KMS-11 (cell line): Measurements from ENCODE around the gene SNX30.
"Not testable (repeated sequence)": the region's sequence is repeated elsewhere in the genome, so short reads cannot be mapped to it uniquely, and the experiment has no call there.

Experiments
- H2AFZ ChIP-seq: fragments of 200-600 bp; sonication (generic); 2 replicates; pipeline ENCODE4 v1.6.1; 2016; ENCODE audit warnings: antibody characterized with exemption, mixed run types, low read depth
- H3K27ac ChIP-seq: fragments of 200-600 bp; sonication (generic); 2 replicates; pipeline ENCODE4 v1.6.1; 2016; ENCODE audit warnings: mild to moderate bottlenecking, mixed run types
- H3K27me3 ChIP-seq: fragments of 200-600 bp; sonication (generic); 2 replicates; pipeline ENCODE4 v1.6.1; 2017; ENCODE audit warnings: mild to moderate bottlenecking, low read depth, mixed run types, moderate library complexity; ENCODE audit not compliant: insufficient read depth
- H3K36me3 ChIP-seq: fragments of 200-600 bp; sonication (generic); 2 replicates; pipeline ENCODE4 v1.6.1; 2017; ENCODE audit warnings: mild to moderate bottlenecking, mixed run types; ENCODE audit not compliant: insufficient read depth
- H3K4me1 ChIP-seq: fragments of 200-600 bp; sonication (generic); 2 replicates; pipeline ENCODE4 v1.6.1; 2016; ENCODE audit warnings: mild to moderate bottlenecking, low read depth, mixed run types; ENCODE audit not compliant: poor library complexity, severe bottlenecking
- H3K4me2 ChIP-seq: fragments of 200-600 bp; sonication (generic); 2 replicates; pipeline ENCODE4 v1.7.0; 2016; ENCODE audit warnings: mild to moderate bottlenecking, mixed run types
- H3K4me3 ChIP-seq: fragments of 200-600 bp; sonication (generic); IDR thresholded peaks from 2 replicates; pipeline ENCODE4 v1.6.1; 2017; ENCODE audit warnings: low read depth, low read length, mixed read lengths; ENCODE audit not compliant: insufficient read depth
- H3K79me2 ChIP-seq: fragments of 200-600 bp; sonication (generic); 2 replicates; pipeline ENCODE4 v1.6.1; 2016; ENCODE audit warnings: low read depth, mixed run types; ENCODE audit not compliant: insufficient read depth
- H3K9ac ChIP-seq: fragments of 200-600 bp; sonication (generic); 2 replicates; pipeline ENCODE4 v1.6.1; 2016; ENCODE audit warnings: mild to moderate bottlenecking, mixed run types
- H4K20me1 ChIP-seq: fragments of 200-600 bp; sonication (generic); 2 replicates; pipeline ENCODE4 v1.6.1; 2016; ENCODE audit warnings: mild to moderate bottlenecking, mixed run types; ENCODE audit not compliant: insufficient read depth
- TF ChIP-seq, protein P1 (sequence below): fragments of 200-600 bp; sonication (generic); conservative IDR thresholded peaks from 2 replicates; pipeline ENCODE4 v1.6.1; 2017; ENCODE audit warnings: low read depth, mild to moderate bottlenecking, antibody characterized with exemption, low read length, moderate library complexity, mixed read lengths

SNX30 gene

DNA sequence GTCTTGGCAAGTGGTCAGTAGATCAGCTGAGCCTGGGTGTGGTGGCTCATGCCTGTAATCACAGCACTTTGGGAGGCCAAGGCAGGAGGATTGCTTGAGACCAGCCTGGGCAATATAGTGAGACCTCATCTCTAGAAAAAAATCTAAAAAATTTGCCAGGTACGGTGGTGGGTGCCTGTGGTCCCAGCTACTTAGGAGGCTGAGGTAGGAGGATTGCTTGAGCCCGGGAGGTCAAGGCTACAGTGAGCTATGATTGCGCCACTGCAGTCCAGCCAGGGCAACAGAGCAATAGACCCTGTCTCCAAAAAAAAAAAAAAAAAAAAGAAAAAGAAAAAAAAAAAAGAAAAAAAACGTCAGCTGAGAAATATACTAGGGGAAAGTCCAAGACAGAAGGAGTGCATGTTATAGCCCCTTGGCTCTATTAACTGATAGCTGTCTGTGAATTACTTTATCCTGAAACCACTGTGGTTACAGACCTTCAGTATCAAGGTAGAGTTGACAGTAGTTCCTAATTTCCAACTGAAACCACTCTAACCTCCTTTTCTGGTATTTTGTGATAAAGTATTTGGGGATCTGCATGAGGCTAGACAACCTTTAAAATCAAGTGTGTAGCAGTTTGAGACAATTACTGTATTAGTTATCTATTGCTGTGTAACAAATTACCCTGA is 30.3 kb upstream of the SNX30 start:
- no peak overlapping the region for H3K4me2 ChIP-seq
- H3K36me3 ChIP-seq, result no peaks in the 10 kb centered on the region
- no peak overlapping the region for H2AFZ ChIP-seq
- H3K4me3 ChIP-seq, result no peak overlapping the region
- no peaks in the 10 kb centered on the region for H4K20me1 ChIP-seq
- TF ChIP-seq, protein P1, sequence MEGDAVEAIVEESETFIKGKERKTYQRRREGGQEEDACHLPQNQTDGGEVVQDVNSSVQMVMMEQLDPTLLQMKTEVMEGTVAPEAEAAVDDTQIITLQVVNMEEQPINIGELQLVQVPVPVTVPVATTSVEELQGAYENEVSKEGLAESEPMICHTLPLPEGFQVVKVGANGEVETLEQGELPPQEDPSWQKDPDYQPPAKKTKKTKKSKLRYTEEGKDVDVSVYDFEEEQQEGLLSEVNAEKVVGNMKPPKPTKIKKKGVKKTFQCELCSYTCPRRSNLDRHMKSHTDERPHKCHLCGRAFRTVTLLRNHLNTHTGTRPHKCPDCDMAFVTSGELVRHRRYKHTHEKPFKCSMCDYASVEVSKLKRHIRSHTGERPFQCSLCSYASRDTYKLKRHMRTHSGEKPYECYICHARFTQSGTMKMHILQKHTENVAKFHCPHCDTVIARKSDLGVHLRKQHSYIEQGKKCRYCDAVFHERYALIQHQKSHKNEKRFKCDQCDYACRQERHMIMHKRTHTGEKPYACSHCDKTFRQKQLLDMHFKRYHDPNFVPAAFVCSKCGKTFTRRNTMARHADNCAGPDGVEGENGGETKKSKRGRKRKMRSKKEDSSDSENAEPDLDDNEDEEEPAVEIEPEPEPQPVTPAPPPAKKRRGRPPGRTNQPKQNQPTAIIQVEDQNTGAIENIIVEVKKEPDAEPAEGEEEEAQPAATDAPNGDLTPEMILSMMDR, result no peak
- H3K79me2 ChIP-seq, result peaks cover 18% of the 10 kb centered on the region
- H3K4me1 ChIP-seq, result peaks cover 30% of the 10 kb centered on the region
- H3K9ac ChIP-seq, result no peak overlapping the region
- no peak overlapping the region for H3K27ac ChIP-seq
- H3K27me3 ChIP-seq, result no peaks in the 10 kb centered on the region

DNA sequence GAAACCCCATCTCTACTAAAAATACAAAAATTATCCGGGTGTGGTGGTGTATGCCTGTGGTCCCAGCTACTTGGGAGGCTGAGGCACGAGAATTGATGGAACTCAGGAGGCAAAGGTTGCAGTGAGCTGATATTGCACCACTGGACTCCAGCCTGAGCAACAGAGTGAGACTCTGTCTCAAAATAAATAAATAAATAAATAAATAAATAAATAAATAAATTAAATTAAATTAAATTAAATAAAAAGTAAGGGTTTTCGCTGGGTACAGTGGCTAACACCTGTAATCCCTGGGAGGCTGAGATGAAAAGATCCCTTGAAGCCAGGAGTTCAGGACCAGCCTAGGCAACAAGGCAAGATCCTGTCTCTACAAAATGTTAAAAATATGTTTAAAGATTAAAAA is 27.8 kb upstream of the SNX30 start:
- H3K9ac ChIP-seq, H3K27me3 ChIP-seq, H3K27ac ChIP-seq, H3K4me3 ChIP-seq, H2AFZ ChIP-seq, H4K20me1 ChIP-seq, H3K79me2 ChIP-seq, H3K36me3 ChIP-seq, H3K4me2 ChIP-seq: not testable (repeated sequence)
- peaks cover 23% of the 10 kb centered on the region for H3K4me1 ChIP-seq

DNA sequence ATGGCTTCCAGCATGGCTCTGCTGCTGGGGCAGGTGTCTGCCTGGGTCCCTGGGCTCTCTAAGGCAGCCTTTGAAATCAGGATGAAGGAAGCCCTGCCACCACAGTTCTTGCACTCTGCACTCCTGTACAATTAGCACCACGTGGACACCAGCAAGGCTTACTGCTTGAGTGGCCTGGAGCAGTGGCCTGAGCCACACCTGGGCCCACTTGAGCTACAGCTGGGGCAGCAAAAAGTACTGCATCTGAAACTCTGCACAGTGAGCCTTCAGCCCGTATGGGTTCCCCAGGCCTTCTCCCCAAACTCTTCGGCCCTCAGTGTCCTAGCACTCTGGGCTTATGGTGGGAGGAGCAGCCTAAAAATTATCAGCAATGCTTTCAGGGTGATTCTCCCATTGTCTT is 24.6 kb upstream of the SNX30 start:
- no peaks in the 10 kb centered on the region for H3K36me3 ChIP-seq
- no peak overlapping the region for H2AFZ ChIP-seq
- H3K4me3 ChIP-seq, result no peak overlapping the region
- H3K79me2 ChIP-seq, result no peaks in the 10 kb centered on the region
- H3K27me3 ChIP-seq, result no peaks in the 10 kb centered on the region
- H3K9ac ChIP-seq, result no peak overlapping the region
- no peaks in the 10 kb centered on the region for H3K4me1 ChIP-seq
- no peak overlapping the region for H3K27ac ChIP-seq
- no peak overlapping the region for H3K4me2 ChIP-seq
- H4K20me1 ChIP-seq, result no peaks in the 10 kb centered on the region
- TF ChIP-seq, protein P1, result no peak

DNA sequence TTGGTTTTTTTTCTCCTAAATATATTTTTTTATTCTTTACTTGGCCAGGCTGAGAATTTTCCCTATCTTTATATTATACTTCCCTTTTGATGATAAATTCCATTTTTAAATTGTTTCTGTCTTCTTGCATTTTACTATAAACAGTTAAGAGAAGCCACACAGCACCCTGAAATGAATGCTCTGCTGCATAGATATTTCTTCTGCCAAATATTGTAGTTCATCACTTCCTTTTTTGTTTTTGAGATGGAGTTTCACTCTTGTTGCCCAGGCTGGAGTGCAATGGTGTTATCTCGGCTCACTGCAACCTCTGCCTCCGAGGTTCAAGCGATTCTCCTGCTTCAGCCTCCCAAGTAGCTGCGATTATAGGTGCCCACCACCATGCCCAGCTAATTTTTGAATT is 24.1 kb upstream of the SNX30 start:
- no peak overlapping the region for H3K27ac ChIP-seq
- H3K79me2 ChIP-seq, result no peaks in the 10 kb centered on the region
- no peaks in the 10 kb centered on the region for H3K36me3 ChIP-seq
- H3K4me3 ChIP-seq, result no peak overlapping the region
- H3K4me1 ChIP-seq, result no peaks in the 10 kb centered on the region
- TF ChIP-seq, protein P1, result no peak
- H2AFZ ChIP-seq, result no peak overlapping the region
- H3K4me2 ChIP-seq, result no peak overlapping the region
- H3K27me3 ChIP-seq, result no peaks in the 10 kb centered on the region
- H3K9ac ChIP-seq, result no peak overlapping the region
- no peaks in the 10 kb centered on the region for H4K20me1 ChIP-seq

DNA sequence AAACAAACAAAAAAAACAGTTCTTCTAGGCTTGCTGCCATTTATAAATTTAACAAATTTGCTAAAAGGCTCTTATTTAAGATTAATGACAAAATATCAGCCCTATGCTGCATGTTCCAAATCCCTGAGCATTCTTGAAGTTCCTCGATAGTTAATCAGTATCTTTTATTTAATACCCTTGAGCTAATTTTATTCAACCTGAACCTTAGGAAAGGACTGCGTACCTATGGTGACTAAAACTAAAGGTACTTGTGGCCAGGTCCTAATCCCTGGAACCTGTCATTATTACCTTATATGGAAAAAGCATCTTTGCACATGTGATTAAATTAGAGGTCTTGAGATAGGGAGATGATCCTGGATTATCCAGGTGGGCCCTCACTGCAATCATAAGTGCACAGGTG is 22.2 kb upstream of the SNX30 start:
- Histone ChIP-seq H3K27me3 (no peaks in the 10 kb centered on the region), H2AFZ (no peak overlapping the region), H3K4me2 (no peak overlapping the region), H3K4me1 (no peaks in the 10 kb centered on the region), H4K20me1 (no peaks in the 10 kb centered on the region), H3K4me3 (no peak overlapping the region), H3K27ac (no peak overlapping the region), H3K79me2 (no peaks in the 10 kb centered on the region), H3K36me3 (no peaks in the 10 kb centered on the region), H3K9ac (no peak overlapping the region)
- TF ChIP-seq, protein P1, result no peak
